NCI-H82 treated with DMSO at 0.1 percent for 48 hours (cell line): ENCODE data around the gene PADI3.

Experiments
- DNase-seq: peaks from one replicate; lab custom pipeline; 2025; ENCODE audit not compliant: unreplicated experiment; lab: John Stamatoyannopoulos, UW

The PADI3 gene, protein sequence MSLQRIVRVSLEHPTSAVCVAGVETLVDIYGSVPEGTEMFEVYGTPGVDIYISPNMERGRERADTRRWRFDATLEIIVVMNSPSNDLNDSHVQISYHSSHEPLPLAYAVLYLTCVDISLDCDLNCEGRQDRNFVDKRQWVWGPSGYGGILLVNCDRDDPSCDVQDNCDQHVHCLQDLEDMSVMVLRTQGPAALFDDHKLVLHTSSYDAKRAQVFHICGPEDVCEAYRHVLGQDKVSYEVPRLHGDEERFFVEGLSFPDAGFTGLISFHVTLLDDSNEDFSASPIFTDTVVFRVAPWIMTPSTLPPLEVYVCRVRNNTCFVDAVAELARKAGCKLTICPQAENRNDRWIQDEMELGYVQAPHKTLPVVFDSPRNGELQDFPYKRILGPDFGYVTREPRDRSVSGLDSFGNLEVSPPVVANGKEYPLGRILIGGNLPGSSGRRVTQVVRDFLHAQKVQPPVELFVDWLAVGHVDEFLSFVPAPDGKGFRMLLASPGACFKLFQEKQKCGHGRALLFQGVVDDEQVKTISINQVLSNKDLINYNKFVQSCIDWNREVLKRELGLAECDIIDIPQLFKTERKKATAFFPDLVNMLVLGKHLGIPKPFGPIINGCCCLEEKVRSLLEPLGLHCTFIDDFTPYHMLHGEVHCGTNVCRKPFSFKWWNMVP

DNA sequence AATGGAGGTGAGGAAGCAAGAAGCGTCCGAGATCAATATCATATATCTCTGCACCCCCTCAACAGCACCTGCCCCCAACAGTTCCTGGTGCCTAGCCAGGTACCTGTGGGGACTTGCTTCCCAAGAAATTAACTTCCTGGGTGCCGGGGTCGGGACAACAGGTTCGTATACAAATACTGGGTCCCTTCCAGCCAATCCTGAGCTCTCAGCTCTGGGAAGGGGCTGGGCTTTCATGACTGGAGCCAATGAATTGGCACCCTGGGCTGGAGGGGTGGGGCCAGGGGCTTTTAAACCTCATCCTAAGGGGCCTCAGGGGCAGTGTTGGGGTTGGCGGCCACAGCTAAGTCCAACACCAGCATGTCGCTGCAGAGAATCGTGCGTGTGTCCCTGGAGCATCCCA, at the start of gene PADI3:
Gene PADI3, plus strand, starts transcription at position 318 of the 400 bp plus-strand sequence. Its CDS starts 40 bp downstream, at position 358.
- no peak for DNase-seq

DNA sequence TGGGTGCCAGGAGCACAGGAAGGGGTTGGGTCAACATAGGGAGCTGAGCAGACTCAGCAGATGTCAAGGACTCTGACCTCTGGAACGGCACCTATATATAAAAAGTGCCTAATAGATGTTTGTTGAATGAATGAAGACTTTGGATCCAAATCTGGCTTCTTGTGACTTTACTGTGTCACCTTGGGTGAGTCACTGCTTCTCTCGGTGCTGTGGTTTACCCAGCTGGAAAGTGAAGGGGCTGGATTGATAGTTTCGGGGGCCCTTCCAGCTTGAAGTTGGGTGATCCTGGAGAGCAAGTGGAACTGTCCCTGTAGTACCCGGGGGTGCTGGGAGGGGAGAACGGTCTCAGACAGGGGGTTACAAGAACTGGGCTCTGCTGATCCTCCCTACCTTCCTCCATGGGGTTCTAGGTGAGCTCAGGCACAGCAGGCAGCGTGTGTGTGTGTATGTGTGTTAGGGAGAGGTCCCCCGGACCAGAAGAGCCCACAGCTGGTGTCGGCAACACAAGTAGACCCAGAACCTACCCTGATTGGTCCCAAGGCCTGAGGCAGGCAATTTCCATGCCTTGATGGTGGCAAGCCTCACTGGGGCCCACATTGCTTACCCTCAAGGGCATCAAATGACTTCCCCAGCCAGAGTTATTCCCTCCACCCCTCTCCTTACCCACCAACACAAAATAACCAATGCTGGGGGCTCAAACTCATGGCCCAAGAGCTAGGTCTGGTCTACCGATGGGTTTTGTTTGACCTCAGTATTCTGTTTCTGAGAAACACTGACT, 49.4 kb upstream of the PADI3 start:
- no peak for DNase-seq

DNA sequence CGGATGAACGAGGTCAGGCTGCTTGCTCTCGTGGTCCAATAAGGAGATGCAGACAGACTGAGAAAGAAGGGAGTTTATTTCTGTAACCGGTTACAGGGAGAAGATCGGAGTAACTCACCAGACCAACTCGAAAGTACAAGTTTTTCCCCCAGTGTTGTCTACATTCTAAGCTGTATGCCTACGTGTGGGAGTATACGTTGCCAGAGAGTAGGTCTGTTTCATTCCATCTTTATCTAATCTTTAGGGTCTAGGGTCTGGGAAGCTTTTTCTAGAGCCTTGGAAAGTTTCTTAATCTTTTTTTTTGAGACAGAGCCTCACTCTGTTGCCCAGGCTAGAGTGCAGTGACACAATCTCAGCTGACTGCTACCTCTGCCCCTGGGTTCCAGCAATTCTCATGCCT, 48.7 kb upstream of the PADI3 start:
- no peak for DNase-seq

DNA sequence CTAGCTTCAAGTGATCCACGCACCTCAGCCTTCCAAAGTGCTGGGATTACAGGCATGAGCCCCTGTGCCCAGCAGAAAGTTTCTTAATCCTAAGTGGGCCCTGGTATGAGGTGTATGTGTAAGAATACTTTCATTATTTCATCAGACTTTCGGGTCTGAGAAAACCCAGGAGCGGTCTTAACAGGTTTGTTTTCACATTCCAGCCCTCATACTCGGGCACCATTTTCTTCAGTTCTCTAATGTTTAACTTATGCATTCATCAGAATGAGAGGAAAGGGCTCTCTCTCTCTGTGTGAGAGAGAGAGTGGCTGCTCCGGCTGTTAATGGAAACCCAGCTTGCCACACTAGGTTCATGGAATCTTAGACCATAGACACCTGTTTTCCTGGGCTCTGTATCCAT, 48.1 kb upstream of the PADI3 start:
- DNase-seq, result no peak

DNA sequence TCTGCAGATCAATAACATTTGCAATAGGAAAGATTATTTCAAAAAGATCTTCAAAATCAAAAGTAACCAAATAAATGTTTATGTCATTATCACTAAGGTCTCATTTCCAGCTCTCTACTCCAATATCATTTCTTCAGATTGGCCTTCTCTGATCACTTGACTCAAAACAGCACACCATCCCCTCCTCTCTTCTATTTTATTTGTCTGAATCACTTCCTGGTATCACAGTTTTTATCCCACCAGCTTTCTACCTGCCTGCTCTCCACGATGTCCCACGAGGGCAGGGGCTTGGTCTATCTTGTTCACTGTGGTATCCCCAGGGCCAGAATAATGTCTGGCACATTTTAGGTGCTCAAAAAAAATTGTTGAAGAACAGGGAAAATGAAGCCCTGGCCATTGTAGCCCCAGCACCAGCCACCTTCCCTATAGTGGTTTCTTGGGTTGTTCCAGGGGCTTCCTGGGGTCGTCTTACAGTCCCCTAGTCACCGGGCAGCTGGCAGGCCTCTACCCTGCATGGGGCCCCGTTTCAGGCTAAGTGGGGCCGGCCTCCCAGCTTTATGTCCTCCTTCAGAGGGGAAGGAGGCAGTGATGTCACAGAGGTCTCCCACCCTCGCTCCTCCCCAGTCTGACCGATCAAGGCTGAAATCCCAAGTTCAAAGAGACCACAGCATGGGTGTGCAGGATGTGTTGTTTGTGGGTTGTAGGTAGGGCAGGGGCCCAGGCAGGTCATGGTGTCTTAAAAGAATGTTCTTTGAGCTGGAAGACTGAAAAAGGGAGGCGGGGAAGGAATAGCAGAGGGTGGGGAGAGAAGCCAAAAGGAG, 47.5 kb upstream of the PADI3 start:
- DNase-seq, result no peak

DNA sequence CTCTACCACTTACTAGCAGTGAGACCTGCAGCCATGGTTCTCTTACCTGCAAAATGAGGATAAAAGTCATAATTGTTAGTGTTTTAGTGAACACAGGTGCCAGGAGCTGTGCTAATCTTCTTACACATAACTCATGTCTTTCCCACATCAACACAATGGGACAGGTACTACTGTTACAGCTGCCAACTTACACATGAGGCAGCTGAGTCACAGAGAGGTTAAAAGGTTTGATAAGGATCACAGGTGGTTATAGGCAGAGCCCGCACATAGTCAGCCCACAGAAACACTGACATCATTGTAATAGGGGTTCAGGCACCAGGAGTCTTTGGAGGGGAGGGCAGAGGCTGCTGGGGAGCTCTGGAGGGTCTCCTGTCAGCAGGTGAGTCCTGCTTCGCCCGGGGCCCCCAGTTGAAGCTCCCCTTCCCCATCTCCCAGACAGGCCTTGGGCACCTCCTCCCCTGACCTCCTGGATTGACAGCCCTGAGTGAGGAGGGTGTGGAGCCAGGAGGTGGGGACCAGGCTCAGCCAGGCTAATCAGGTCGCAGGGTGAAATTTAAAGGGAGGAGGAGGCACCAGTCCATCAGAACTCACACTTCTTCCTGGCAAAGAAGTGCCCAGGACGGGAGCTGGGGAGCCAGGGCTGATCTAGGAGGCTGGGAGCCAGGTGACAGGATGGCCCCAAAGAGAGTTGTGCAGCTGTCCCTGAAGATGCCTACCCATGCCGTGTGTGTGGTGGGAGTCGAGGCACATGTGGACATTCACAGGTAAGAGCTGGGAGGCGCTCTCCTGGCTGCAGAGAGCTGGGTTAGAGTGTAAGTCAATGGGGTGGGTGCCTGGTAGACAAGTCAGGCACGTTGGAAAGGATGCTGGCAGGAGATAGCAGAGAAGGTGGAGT, 44.1 kb upstream of the PADI3 start, which contains the start of gene PADI1:
Gene PADI1, plus strand, starts transcription at position 583 of the 895 bp plus-strand sequence. Its CDS starts 90 bp downstream, at position 673.
- DNase-seq, result no peak

DNA sequence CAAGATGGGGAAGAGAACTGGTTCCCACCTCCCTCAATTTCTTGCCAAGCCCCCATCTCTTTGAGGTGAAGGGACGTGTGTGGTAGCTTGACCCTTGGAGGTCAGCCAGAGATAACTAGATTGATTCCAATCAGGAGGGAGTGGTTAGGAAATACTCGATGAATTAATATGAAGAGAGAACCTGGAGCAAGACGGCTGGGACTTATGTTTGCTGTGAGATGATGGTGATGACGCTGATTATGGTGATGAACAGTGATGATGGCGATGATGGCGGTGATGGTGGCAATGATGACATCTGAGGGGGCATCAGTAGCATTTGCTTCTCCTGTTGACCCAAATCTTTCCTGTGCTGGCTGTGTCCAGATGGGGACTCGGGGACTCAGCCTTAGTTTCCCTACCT, 43.2 kb upstream of the PADI3 start:
- no peak for DNase-seq

DNA sequence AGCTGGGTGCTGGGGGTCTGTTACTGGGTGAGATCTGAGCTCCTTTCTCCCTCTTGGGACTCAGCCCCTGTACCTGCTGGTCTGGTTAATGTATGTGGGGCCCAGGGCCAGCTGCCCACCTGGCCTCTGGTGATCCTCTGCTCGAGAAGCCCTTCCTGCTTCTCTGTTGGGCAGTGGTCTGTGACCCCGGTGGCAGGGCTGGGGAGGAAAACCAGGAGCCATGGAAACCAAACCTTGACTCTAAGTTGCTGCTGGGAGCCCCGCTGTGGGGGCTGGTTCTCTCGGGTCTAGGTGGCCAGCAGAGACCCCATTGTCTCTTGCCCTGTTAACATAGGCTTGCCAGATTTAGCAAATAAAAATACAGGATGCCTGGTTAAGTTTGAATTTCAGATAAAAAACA, 42.7 kb upstream of the PADI3 start:
- no peak for DNase-seq

DNA sequence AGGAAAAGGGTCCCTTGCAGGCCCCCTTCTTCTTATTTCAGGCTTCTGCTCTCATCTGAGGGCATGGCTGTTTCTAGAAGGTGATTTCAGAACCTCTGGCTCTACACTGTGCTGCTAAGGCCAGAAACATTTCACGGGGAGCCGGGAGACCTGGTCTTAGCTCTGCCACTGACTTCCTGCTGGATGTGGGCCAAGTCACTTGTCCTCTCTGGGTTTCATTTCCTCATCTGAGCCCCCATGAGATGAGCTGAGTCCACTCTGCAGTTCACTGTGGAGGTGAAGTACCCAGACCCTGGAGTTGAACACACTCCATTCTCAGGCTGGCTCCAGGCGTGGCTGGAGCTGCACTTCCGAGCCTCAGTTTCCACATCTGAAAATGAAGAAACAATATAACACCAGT, 41.9 kb upstream of the PADI3 start:
- DNase-seq, result no peak

DNA sequence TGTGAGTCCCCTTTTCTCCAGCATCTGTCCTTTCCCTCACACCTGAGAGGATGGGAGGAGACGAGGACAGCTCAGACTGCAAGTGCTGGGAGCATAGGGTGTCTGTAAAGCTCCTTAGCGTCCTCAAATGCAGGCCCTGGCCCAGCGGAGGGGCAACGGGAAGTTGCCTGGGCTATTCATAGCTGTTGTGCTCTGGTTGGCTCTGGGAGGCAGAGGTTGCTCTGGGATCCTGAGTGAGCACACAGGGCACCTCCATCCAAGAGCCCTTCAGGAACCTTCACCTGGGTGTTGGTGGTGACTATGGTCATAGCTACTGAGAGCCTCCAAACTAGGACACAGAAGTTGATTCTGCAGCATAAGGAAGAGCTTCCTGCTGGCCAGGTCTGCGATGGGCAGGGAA, 41.4 kb upstream of the PADI3 start:
- no peak for DNase-seq

DNA sequence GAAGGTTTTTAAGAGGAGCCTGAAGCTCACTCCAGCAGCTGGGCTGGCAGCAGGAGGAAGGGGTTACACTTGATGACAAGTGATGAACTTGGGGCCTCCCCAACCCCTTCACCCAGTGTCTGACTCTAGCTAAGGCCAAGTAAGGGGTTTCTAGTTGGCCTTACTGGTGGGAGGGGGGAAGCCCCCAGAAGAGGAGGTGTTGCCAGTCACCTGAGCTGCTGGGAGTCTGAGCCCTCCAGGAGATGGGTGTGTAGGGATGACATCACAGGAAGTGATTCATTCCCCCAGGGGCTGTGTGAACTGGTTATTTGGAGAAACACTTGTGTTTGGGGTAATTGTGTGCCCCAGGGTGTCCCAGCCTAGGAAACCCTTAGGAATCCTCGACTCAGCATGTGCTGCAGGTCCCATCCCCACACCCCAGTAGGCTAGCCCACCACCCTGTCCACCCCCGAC, 40.9 kb upstream of the PADI3 start:
- no peak for DNase-seq

DNA sequence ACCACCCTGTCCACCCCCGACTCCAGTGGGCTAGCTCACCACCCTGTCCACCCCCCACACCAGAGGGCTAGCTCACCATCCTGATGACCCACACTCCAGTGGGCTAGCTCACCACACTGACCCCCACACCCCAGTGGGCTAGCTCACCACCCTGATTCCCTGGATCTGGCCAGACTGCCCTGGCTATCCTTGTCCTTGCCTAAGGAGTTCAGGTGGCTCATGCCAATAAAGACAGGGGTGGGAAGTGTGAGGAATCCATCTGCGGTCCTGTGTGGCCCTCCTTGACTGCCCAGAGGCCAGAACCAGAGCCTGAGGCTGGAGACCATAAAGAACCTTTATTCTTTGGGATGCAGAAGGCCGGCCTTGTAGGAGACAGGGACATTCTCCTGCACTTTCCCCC, 40.4 kb upstream of the PADI3 start:
- DNase-seq, result no peak

DNA sequence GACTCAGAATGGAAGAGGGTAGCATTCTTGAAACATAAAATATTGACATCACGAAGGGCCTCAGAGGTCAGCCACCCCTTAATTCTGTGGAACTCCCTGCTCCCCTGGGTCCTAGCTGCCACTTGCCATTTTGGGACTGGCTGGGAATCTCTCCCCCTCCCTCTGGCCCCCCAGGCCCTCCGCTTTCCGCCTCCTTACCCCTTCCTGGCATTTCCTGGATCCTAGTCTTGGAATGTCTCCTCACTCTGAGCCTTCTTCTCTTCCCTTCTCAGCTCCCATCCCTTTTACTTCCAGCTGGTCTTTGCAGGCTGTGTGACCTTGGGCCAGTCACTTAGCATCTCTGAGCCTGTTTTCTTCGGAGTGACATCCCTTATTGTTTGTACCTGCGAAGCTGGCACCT, 39.5 kb upstream of the PADI3 start:
- no peak for DNase-seq

DNA sequence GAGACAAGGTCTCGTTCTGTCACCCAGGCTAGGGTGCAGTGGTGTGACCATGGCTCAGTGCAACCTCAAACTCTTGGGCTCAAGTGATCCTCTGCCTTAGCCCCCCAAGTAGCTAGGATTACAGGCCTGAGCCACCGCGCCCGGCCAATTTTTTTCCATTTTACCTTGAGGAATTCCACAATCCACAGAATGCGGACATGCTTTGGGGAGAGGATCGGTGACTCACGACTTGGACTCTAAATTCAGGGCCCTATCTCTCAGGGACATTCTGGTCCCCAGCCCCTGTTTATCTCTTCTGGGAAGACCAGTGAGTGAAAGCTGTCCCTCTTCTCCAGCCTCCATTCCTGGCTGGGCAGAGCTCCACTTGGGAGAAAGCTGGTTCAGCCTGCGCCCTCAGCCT, 38.7 kb upstream of the PADI3 start:
- no peak for DNase-seq

DNA sequence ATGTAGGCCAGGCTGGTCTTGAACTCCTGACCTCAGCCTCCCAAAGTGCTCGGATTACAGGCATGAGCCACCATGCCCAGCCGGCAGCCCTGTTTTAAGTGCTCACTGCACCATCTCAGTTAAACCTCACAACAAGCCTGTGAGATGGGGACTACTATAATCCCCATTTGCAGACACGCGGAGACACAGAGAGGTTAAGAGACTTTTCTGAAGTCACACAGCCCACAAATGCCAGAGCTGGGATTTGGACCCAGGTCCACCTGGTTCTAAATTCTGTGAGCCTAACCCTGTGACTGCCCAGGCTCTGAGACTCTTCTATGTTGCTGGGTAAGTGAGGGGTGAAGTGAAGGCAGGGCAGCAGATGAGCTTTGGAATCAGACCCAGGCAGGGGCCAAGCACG, 37.5 kb upstream of the PADI3 start:
- no peak for DNase-seq

DNA sequence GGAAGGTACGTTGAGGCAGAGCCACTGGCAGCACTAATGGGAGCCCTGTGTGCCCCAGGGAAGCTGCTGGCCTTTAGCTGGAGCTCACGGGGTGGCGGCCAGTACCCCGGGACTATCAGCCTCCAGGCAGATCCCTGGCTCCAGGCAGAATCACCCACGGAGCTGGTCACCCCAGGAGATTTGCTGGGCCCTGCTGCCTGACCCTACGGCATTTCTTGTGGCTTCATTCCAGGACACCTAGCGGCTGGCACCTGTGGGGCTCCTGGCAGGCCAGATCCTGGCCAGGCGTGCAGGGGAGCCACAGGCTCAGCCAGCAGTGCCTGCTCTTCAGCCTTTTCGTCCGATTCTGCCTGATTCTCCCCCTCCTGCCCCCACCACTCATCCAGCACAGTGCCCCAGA, 36.9 kb upstream of the PADI3 start:
- DNase-seq, result no peak

DNA sequence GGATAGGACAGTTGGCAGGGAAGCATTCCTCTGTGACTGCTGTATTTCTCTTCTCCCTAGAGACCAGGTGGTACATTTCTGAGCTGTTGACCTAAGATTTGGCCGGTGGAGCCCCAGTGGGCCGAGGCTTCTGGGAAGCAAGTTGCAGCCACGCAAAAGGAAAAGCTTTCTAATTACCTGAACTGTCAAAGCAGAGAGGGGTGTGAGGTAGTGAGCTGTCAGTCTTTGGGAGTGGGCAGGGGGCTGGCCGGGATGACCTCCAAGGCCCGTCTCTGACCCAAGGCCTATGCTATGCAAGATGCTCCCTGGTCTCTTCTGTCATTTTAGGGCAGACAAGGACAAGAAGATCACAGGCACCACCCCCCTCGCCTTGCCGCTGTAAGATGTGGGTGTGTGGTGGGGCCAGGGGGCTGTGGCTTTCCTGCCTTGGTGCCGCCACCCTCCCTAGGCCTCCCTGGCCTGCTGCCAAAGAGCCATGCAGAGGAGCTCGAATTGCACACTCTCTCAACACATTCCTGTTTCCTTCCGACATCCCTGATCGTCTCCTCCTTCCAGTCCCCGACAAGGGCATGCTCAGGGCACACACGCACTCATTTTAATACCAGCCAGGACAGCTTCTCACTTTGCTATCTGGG, 36.3 kb upstream of the PADI3 start:
- DNase-seq, result no peak

DNA sequence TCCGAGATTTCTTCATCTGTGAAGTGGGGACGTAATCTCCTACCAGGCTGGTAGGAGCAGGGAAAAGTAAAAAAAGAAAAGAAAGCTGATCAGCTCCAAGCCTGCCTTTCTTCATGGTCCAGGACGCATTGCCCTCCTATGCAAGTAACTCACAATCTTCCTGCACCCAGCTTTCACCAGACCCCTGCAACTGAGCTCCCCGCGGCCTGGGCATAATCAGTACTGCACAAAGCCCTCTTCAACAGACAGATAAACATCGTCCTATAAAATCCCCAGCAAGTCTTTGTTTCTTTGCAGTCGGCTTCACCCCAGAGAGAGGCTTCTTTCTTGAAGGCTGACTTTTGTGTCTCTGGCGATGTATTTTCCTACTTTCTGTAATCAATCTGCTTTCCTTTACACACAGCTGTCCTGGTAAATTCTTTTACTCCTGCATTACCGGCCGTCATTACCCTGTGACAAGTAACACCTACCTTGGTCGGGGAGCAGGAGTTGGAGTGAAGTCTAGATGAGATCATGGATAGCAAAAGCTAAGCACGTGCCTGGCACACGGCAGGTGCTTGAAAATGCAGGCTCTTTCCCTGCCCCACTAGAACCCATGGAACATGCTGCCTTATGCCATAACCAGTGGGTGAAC, 35.6 kb upstream of the PADI3 start:
- no peak for DNase-seq

DNA sequence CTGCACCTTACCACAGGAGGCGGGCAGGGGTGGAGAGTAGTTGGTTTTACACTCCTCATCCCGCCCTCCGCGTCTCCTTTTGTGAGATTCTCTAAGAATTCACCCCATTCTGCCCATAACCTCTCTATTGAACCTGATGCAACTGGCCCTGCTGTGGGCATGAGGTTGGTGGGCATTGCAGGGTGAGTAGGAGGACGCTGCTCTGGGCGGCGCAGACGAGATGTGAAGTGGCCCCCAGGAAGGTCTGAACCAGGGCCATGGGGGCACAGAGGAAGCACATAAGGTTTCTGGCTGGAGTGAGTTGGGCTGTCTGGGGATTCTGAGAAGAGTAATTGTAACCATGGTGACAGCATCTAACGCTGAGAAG, 35.1 kb upstream of the PADI3 start:
- DNase-seq, result no peak
